ENCODE results near the gene CFAP58.

Gene CFAP58

GRCh38 chr10:104334965-104335650, 18.5 kb upstream of the CFAP58 start:
- no peak for FAIRE-seq

- no peak for FAIRE-seq
Measured at GRCh38 chr10:104336821-104337467, 16.7 kb upstream of the CFAP58 start.

GRCh38 chr10:104337521-104337984, 16.1 kb upstream of the CFAP58 start:
- FAIRE-seq = no peak

GRCh38 chr10:104337985-104338735, 15.5 kb upstream of the CFAP58 start, which contains the start of gene ITPRIP:
Gene ITPRIP (minus strand): TSS chr10:104338465. CDS start chr10:104316051, 22,414 bp downstream.
- FAIRE-seq = no peak

GRCh38 chr10:104339469-104340110, 14.0 kb upstream of the CFAP58 start:
- FAIRE-seq = no peak

- FAIRE-seq = no peak
Measured at GRCh38 chr10:104340111-104340526, 13.5 kb upstream of the CFAP58 start.

- FAIRE-seq = no peak
Measured at GRCh38 chr10:104340641-104341040, 13.0 kb upstream of the CFAP58 start.

GRCh38 chr10:104342941-104343411, 10.7 kb upstream of the CFAP58 start:
- FAIRE-seq = no peak

- no peak for FAIRE-seq
Measured at GRCh38 chr10:104344219-104344618, 9.4 kb upstream of the CFAP58 start.

- no peak for FAIRE-seq
Measured at GRCh38 chr10:104345515-104345914, 8.1 kb upstream of the CFAP58 start.

GRCh38 chr10:104345941-104346340, 7.7 kb upstream of the CFAP58 start:
- FAIRE-seq = no peak

GRCh38 chr10:104347295-104348045, 6.2 kb upstream of the CFAP58 start:
- FAIRE-seq = no peak

GRCh38 chr10:104348601-104349000, 5.0 kb upstream of the CFAP58 start:
- FAIRE-seq = no peak

- FAIRE-seq = no peak
Measured at GRCh38 chr10:104349623-104350126, 4.0 kb upstream of the CFAP58 start.

- FAIRE-seq = peak; percentile 78
Measured at GRCh38 chr10:104350127-104350635, 3.5 kb upstream of the CFAP58 start.

- no peak for FAIRE-seq
Measured at GRCh38 chr10:104351061-104351702, 2.5 kb upstream of the CFAP58 start.

GRCh38 chr10:104351919-104352318, 1.7 kb upstream of the CFAP58 start:
- no peak for FAIRE-seq

- FAIRE-seq = no peak
Measured at GRCh38 chr10:104359811-104360210, 6.2 kb downstream of the CFAP58 start.

- FAIRE-seq = no peak
Measured at GRCh38 chr10:104367904-104368303, 14.3 kb downstream of the CFAP58 start.

GRCh38 chr10:104368381-104368780, 14.7 kb downstream of the CFAP58 start:
- FAIRE-seq = no peak

- FAIRE-seq = no peak
Measured at GRCh38 chr10:104371753-104372152, 18.1 kb downstream of the CFAP58 start.
